Left lung (tissue), 10 donors: ENCODE results near the gene MCUB. TPM values are rescaled to one million over a fixed set of nuclear protein-coding genes. Genes with fewer than 3 reads are reported as not detected.

ENCODE experiments used
- ATAC-seq: fragments of 200-7000 bp; cut with Tn5 transposase; one replicate; pipeline ENCODE4 v1.9.1; 2020; ENCODE audit warnings: moderate library complexity
- DNase-seq, 4 donors: peaks; one replicate each; pipeline ENCODE4 v3.0.0-alpha.2; 2013 to 2020
- H3K27ac ChIP-seq, 2 donors: fragments of 200-600 bp; sonication (generic) in 1 of 2; one replicate each; pipeline versions ENCODE4 v1.5.0 to v1.8.0; 2020 to 2021
- H3K27me3 ChIP-seq, 2 donors: fragments of 200-600 bp; sonication (generic) in 1 of 2; one replicate each; pipeline versions ENCODE4 v1.5.0 to v1.8.0; 2020 to 2021
- H3K36me3 ChIP-seq, 2 donors: fragments of 200-600 bp; sonication (generic) in 1 of 2; one replicate each; pipeline versions ENCODE4 v1.5.0 to v1.8.0; 2020 to 2021
- H3K4me1 ChIP-seq, 2 donors: fragments of 200-600 bp; one replicate each; pipeline ENCODE4 v1.8.0; 2021
- H3K4me3 ChIP-seq, 2 donors: fragments of 200-600 bp; sonication (generic) in 1 of 2; one replicate each; pipeline versions ENCODE4 v1.5.0 to v1.8.0; 2020 to 2021; ENCODE audit warnings: mild to moderate bottlenecking in 1 of 2
- H3K9me3 ChIP-seq, 2 donors: fragments of 200-600 bp; sonication (generic) in 1 of 2; one replicate each; pipeline versions ENCODE4 v1.5.0 to v1.8.0; 2020 to 2021
- CTCF ChIP-seq, 2 donors: fragments of 200-600 bp; sonication (generic) in 1 of 2; IDR thresholded peaks; one replicate each; pipeline versions ENCODE4 v1.5.0 to v1.8.0; 2021; ENCODE audit warnings: antibody characterized with exemption in 2 of 2
- intact Hi-C, 2 donors: fragments of 100-400 bp; cut with DNase I; formaldehyde crosslinking; loops; one replicate each; pipeline versions ENCODE4 v1.11.2 to v1.14.2; 2022
- polyA plus RNA-seq, 6 donors: library from polyadenylated mRNA; unstranded; fragments of 120-200 nt; gene quantifications; one replicate each; pipeline ENCODE4 v1.2.1, GENCODE V29; 2013; ENCODE audit not compliant: insufficient read length in 6 of 6
- total RNA-seq, 2 donors: library from RNA; stranded (reverse); fragmentation: NEBNext Ultra II Directional; extraction: Animal tissue kit (Norgen Biotek cat#: 25700); gene quantifications; one replicate each; pipeline ENCODE4 v1.2.1, GENCODE V29; 2021
- donor health status: DM: no; HTN: yes; CAD: no.
- donor health status: DM: no; HTN: no; CAD: no.

The MCUB gene
- total and polyA plus RNA-seq, 8 donors: 5.3 to 28.2 (median 6.2) TPM

- intact Hi-C loops: no loop called here
- no peaks in the 10 kb centered on the region for H3K27me3 ChIP-seq
- no peak for TF ChIP-seq CTCF (IDR thresholded peaks at IDR 0.05)
- no peak overlapping the region for H3K4me3 ChIP-seq
- ATAC-seq: no peak
- no peak for DNase-seq
- H3K4me1 ChIP-seq: no peaks in the 10 kb centered on the region
- no peak overlapping the region for H3K27ac ChIP-seq
- peaks cover 0 to 2% of the 10 kb centered on the region in 2 donors for H3K9me3 ChIP-seq
- H3K36me3 ChIP-seq: peaks cover 0 to 3% of the 10 kb centered on the region in 2 donors
Measured at GRCh38 chr4:109601336-109601735, 41.3 kb downstream of the MCUB start.

GRCh38 chr4:109607976-109608375, 47.9 kb downstream of the MCUB start:
- Histone ChIP-seq H3K9me3 (peaks cover 0 to 11% of the 10 kb centered on the region in 2 donors), H3K27me3 (no peaks in the 10 kb centered on the region), H3K36me3 (peaks cover 0 to 3% of the 10 kb centered on the region in 2 donors), H3K4me3 (no peak overlapping the region), H3K27ac (no peak overlapping the region), H3K4me1 (no peaks in the 10 kb centered on the region)
- TF ChIP-seq CTCF (IDR thresholded peaks at IDR 0.05): no peak
- DNase-seq: no peak
- intact Hi-C loops: no loop called here
- ATAC-seq: no peak

GRCh38 chr4:109608879-109609278, 48.8 kb downstream of the MCUB start:
- Histone ChIP-seq H3K9me3 (peaks cover 0 to 9% of the 10 kb centered on the region in 2 donors), H3K4me3 (no peak overlapping the region), H3K27ac (no peak overlapping the region), H3K36me3 (no peaks in the 10 kb centered on the region), H3K27me3 (no peaks in the 10 kb centered on the region), H3K4me1 (no peaks in the 10 kb centered on the region)
- ATAC-seq (no peak), DNase-seq (no peak)
- no peak for TF ChIP-seq CTCF (IDR thresholded peaks at IDR 0.05)
- intact Hi-C loops: no loop called here

GRCh38 chr4:109609431-109609830, 49.4 kb downstream of the MCUB start:
- no peaks in the 10 kb centered on the region for H3K27me3 ChIP-seq
- no peak overlapping the region for H3K4me3 ChIP-seq
- no peak overlapping the region for H3K27ac ChIP-seq
- no peak for DNase-seq
- H3K9me3 ChIP-seq: peaks cover 0 to 9% of the 10 kb centered on the region in 2 donors
- no peak for TF ChIP-seq CTCF (IDR thresholded peaks at IDR 0.05)
- intact Hi-C loops: no loop called here
- no peaks in the 10 kb centered on the region for H3K36me3 ChIP-seq
- ATAC-seq: no peak
- H3K4me1 ChIP-seq: no peaks in the 10 kb centered on the region

GRCh38 chr4:109610489-109610888, 50.4 kb downstream of the MCUB start:
- Histone ChIP-seq H3K4me3 (no peak overlapping the region), H3K9me3 (peaks cover 0 to 9% of the 10 kb centered on the region in 2 donors), H3K27ac (no peak overlapping the region), H3K4me1 (no peaks in the 10 kb centered on the region), H3K27me3 (no peaks in the 10 kb centered on the region), H3K36me3 (no peaks in the 10 kb centered on the region)
- intact Hi-C loops: no loop called here
- TF ChIP-seq CTCF (IDR thresholded peaks at IDR 0.05): no peak
- DNase-seq (no peak), ATAC-seq (no peak)
